GM12878 (cell line): ENCODE data around the gene ABCC2. TPM values are rescaled to one million over a fixed set of nuclear protein-coding genes. Genes with fewer than 3 reads are reported as not detected.

Source experiments
- ATAC-seq: fragments of 200-7000 bp; cut with Tn5 transposase; 3 replicates; pipeline ENCODE4 v1.9.1; 2020; ENCODE audit warnings: mild to moderate bottlenecking, moderate library complexity
- BruUV-seq: library from RNA; stranded (reverse); fragments of 400-500 nt; replicated peaks from 2 replicates; lab custom pipeline; 2021; lab: Mats Ljungman, UMichigan
- CTCF ChIA-PET: fragments of 300-600 bp; sonication (Branson Sonifier 250); formaldehyde crosslinking; extraction: SDS; loops from one replicate; lab custom pipeline; 2021; ENCODE audit warnings: inconsistent platforms; lab: Yijun Ruan, JAX
- POLR2A ChIA-PET: fragments of 350-600 bp; formaldehyde crosslinking; extraction: SDS; loops from one replicate; lab custom pipeline; 2021; ENCODE audit warnings: inconsistent platforms; lab: Charles Lee
- RAD21 ChIA-PET: fragments of 300-600 bp; sonication (Branson Sonifier 250); formaldehyde crosslinking; loops from one replicate; lab custom pipeline; 2023; ENCODE audit warnings: antibody characterized with exemption; ENCODE audit not compliant: unreplicated experiment; lab: Charles Lee
- SMC1A ChIA-PET: fragments of 300-600 bp; sonication (Branson Sonifier 250); formaldehyde crosslinking; loops from one replicate; lab custom pipeline; 2023; ENCODE audit not compliant: unreplicated experiment, uncharacterized antibody; lab: Charles Lee
- DNase-seq: peaks from one replicate; pipeline ENCODE4 v3.0.0-alpha.2; 2011; ENCODE audit warnings: low read depth, low spot score
- FAIRE-seq: peaks from 3 replicates; lab custom pipeline; 2011; peaks lifted over from hg19 to GRCh38; lab: Jason Lieb, UNC
- H2AFZ ChIP-seq: 2 replicates; pipeline ENCODE4 v1.6.0; 2011; ENCODE audit warnings: low read depth, low read length, control low read depth; ENCODE audit not compliant: control insufficient read depth
- H3K27ac ChIP-seq: 2 replicates; pipeline ENCODE4 v1.5.1; 2011; ENCODE audit warnings: control low read depth; ENCODE audit not compliant: control insufficient read depth, insufficient read depth
- H3K27me3 ChIP-seq, 2 experiments: replicated peaks in 1 of 2; 2 replicates each; pipeline versions ENCODE4 v1.6.0 to v1.6.1; 2011; ENCODE audit warnings: low read length in 1 of 2; ENCODE audit not compliant: control insufficient read depth in 2 of 2, insufficient read depth in 2 of 2
- H3K36me3 ChIP-seq, 2 experiments: 2 replicates each; pipeline ENCODE4 v1.5.1; 2011; ENCODE audit warnings: low read length in 1 of 2; ENCODE audit not compliant: control insufficient read depth in 2 of 2, insufficient read depth in 2 of 2
- H3K4me1 ChIP-seq: 2 replicates; pipeline ENCODE4 v1.6.1; 2011; ENCODE audit warnings: mild to moderate bottlenecking, low read length, moderate library complexity, mixed read lengths; ENCODE audit not compliant: control insufficient read depth, insufficient read depth
- H3K4me2 ChIP-seq: 2 replicates; pipeline ENCODE4 v1.6.0; 2011; ENCODE audit warnings: control low read depth; ENCODE audit not compliant: control insufficient read depth, insufficient read depth
- H3K4me3 ChIP-seq: fragments of 200-600 bp; sonication (generic); 2 replicates; pipeline ENCODE4 v1.5.1; 2016
- H3K79me2 ChIP-seq: 2 replicates; pipeline ENCODE4 v1.6.0; 2011; ENCODE audit warnings: low read length; ENCODE audit not compliant: control insufficient read depth, insufficient read depth
- H3K9ac ChIP-seq: 2 replicates; pipeline ENCODE4 v1.8.0; 2011; ENCODE audit warnings: low read length, control low read depth, mixed read lengths; ENCODE audit not compliant: control insufficient read depth, insufficient read depth
- H3K9me3 ChIP-seq: replicated peaks from 3 replicates; pipeline ENCODE4 v1.5.1; 2011; ENCODE audit warnings: mild to moderate bottlenecking, low read length; ENCODE audit not compliant: control insufficient read depth, insufficient read depth
- H4K20me1 ChIP-seq: 2 replicates; pipeline ENCODE4 v1.6.0; 2011; ENCODE audit not compliant: control insufficient read depth, insufficient read depth
- CEBPZ ChIP-seq: fragments of 150-350 bp; IDR thresholded peaks from 2 replicates; pipeline ENCODE4 v1.6.1; 2016; ENCODE audit warnings: low read depth, low read length
- E2F8 ChIP-seq: fragments of 450-650 bp; IDR thresholded peaks from 2 replicates; pipeline ENCODE4 v1.6.1; 2018; ENCODE audit warnings: mild to moderate bottlenecking, low read depth, moderate library complexity; ENCODE audit not compliant: partially characterized antibody
- EED ChIP-seq: sonication (generic); IDR thresholded peaks from 2 replicates; pipeline ENCODE4 v1.6.1; 2016; ENCODE audit warnings: antibody characterized with exemption, low read depth
- GATAD2B ChIP-seq: fragments of 450-650 bp; conservative IDR thresholded peaks from 2 replicates; pipeline ENCODE4 v1.6.1; 2017; ENCODE audit warnings: low read depth, mild to moderate bottlenecking, moderate library complexity
- HDAC2 ChIP-seq: fragments of 200-600 bp; sonication (generic); IDR thresholded peaks from 2 replicates; pipeline ENCODE4 v1.6.1; 2017
- JUNB ChIP-seq: IDR thresholded peaks from 2 replicates; pipeline ENCODE4 v1.6.1; 2016; ENCODE audit warnings: antibody characterized with exemption, mild to moderate bottlenecking
- MTA2 ChIP-seq: fragments of 450-650 bp; IDR thresholded peaks from 2 replicates; pipeline ENCODE4 v1.6.1; 2016; ENCODE audit warnings: low read depth, mild to moderate bottlenecking, moderate library complexity
- PBX3 ChIP-seq: IDR thresholded peaks from 2 replicates; pipeline ENCODE4 v1.6.1; 2011; ENCODE audit warnings: mild to moderate bottlenecking, low read depth, low read length, moderate library complexity; ENCODE audit not compliant: insufficient replicate concordance
- POLR2A ChIP-seq: IDR thresholded peaks from 2 replicates; pipeline ENCODE4 v1.6.1; 2011; ENCODE audit warnings: low read depth, mild to moderate bottlenecking, low read length
- TARDBP ChIP-seq: IDR thresholded peaks from 2 replicates; pipeline ENCODE4 v1.6.1; 2016; ENCODE audit warnings: borderline replicate concordance
- TBL1XR1 ChIP-seq: IDR thresholded peaks from 2 replicates; pipeline ENCODE4 v1.6.1; 2012; ENCODE audit warnings: low read depth, low read length, improper control_type of control experiment
- WRNIP1 ChIP-seq: IDR thresholded peaks from 2 replicates; pipeline ENCODE4 v1.6.1; 2011; ENCODE audit warnings: low read depth, low read length, improper control_type of control experiment, borderline replicate concordance
- WGBS: methylation state at CpG from one replicate; pipeline ENCODE4 v1.1.6; 2016; ENCODE audit warnings: low lambda C conversion rate; ENCODE audit not compliant: insufficient replicate concordance, insufficient coverage; ENCODE audit errors: missing lambda C conversion rate; 5-methylcytosine and 5-hydroxymethylcytosine counted together
- in situ Hi-C: fragments of 300-500 bp; cut with MboI; formaldehyde crosslinking; loops from 9 replicates; pipeline ENCODE4 v1.14.3; 2018; ENCODE audit warnings: mixed read lengths
- intact Hi-C: fragments of 100-400 bp; cut with micrococcal nuclease; formaldehyde crosslinking; loops from one replicate; pipeline ENCODE4 v1.14.2; 2022; ENCODE audit not compliant: unreplicated experiment
- polyA plus RNA-seq, 11 experiments: library from polyadenylated mRNA; depleted of rRNA in 4 of 11; unstranded in 6 of 11; stranded (reverse) in 5 of 11; fragments of >200 nt; fragmentation: Nextera tagmentation in 4 of 11; fragmentation: Illumina TruSeq in 1 of 11; extraction: Ambion mirVana in 4 of 11; extraction: Trizol in 1 of 11; gene quantifications; 1 replicate in 1 of 11; 2 replicates in 10 of 11; pipeline versions ENCODE4 v1.2.1 to v1.2.3, GENCODE V29; 2011 to 2016; ENCODE audit warnings: inconsistent platforms in 2 of 11, missing spikeins in 2 of 11, low read depth in 1 of 11
- total RNA-seq, 4 experiments: library from RNA; depleted of rRNA in 3 of 4; stranded (reverse); fragments of >200 nt in 3 of 4; fragmentation: Illumina TruSeq in 1 of 4; extraction: Trizol in 1 of 4; gene quantifications; 2 replicates each; pipeline versions ENCODE4 v1.2.1 to v1.2.3, GENCODE V29; 2013 to 2021
- TF ChIP-seq, protein P1 (sequence below): fragments of 450-650 bp; IDR thresholded peaks from 2 replicates; pipeline ENCODE4 v1.6.1; 2017; ENCODE audit warnings: mild to moderate bottlenecking
- TF ChIP-seq, protein P2 (sequence below): IDR thresholded peaks from 2 replicates; pipeline ENCODE4 v1.6.1; 2011; ENCODE audit warnings: low read depth, mild to moderate bottlenecking, low read length, moderate library complexity, borderline replicate concordance; ENCODE audit errors: extremely low read depth

Gene ABCC2
- total and polyA plus RNA-seq, 10 of the 15 experiments (the other 5 are each of a cell fraction or from before 2014, with no cell fraction given) = 0.02 to 0.95 (median 0.21) TPM

DNA sequence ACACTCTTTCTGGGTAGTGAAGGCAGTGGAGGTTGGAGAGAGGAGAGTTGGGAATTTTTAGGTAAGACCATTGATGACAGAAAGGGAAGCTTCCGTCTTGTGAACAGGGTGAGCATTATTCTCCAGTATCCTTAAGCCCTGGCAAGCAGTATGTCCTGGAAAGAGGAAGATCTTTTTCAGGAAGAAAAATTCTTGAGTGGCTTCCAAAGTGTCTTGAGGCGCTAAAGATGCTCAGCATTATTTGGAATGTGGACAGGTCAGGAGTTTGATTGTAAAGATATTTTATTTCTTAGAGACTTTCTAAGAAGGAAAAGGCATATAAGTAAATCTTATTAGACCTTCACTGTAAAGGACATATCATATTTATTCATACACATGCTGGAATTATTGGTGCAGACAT, 54.3 kb downstream of the ABCC2 start:
- H2AFZ ChIP-seq = no peak overlapping the region
- H3K27me3 ChIP-seq = no peaks in the 10 kb centered on the region; a peak in 1 of 4 replicates
- H3K79me2 ChIP-seq = no peaks in the 10 kb centered on the region
- TF ChIP-seq HDAC2 (no peak), MTA2 (no peak), WRNIP1 (no peak), PBX3 (no peak), EED (no peak), POLR2A (no peak), CEBPZ (no peak), E2F8 (no peak), TARDBP (no peak), JUNB (no peak), TBL1XR1 (no peak), GATAD2B (no peak)
- TF ChIP-seq, protein P1, sequence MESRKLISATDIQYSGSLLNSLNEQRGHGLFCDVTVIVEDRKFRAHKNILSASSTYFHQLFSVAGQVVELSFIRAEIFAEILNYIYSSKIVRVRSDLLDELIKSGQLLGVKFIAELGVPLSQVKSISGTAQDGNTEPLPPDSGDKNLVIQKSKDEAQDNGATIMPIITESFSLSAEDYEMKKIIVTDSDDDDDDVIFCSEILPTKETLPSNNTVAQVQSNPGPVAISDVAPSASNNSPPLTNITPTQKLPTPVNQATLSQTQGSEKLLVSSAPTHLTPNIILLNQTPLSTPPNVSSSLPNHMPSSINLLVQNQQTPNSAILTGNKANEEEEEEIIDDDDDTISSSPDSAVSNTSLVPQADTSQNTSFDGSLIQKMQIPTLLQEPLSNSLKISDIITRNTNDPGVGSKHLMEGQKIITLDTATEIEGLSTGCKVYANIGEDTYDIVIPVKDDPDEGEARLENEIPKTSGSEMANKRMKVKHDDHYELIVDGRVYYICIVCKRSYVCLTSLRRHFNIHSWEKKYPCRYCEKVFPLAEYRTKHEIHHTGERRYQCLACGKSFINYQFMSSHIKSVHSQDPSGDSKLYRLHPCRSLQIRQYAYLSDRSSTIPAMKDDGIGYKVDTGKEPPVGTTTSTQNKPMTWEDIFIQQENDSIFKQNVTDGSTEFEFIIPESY = no peak
- TF ChIP-seq, protein P2, sequence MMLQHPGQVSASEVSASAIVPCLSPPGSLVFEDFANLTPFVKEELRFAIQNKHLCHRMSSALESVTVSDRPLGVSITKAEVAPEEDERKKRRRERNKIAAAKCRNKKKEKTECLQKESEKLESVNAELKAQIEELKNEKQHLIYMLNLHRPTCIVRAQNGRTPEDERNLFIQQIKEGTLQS = no peak
- ChIA-PET RAD21 (interaction anchor here (1.0 kb wide), 1 partner anchor 9 kb away, joined by 5 read pairs; no protein-coding TSS in a partner anchor), POLR2A (no interaction called here), CTCF (interaction anchor here (1.2 kb wide), 1 partner anchor 9 kb away, joined by 6 read pairs; no protein-coding TSS in a partner anchor), SMC1A (no interaction called here)
- no peaks in the 10 kb centered on the region for H3K4me1 ChIP-seq
- BruUV-seq = no TSS peak
- H3K9ac ChIP-seq = no peak overlapping the region
- no peak for FAIRE-seq
- no peaks in the 10 kb centered on the region for H4K20me1 ChIP-seq
- no peaks in the 10 kb centered on the region for H3K9me3 ChIP-seq
- WGBS = 91% methylated on average over 2 of the region's 2 CpGs
- H3K27ac ChIP-seq = no peak overlapping the region
- in situ Hi-C loops = no loop called here
- H3K4me2 ChIP-seq = no peak overlapping the region
- no peak for DNase-seq
- no peaks in the 10 kb centered on the region for H3K36me3 ChIP-seq
- ATAC-seq = no peak
- H3K4me3 ChIP-seq = no peak overlapping the region
- intact Hi-C loops = no loop called here
